Fibroblast of the aortic adventitia (primary cell): ENCODE data around the gene CACYBP. TPM values are rescaled to one million over a fixed set of nuclear protein-coding genes. Genes with fewer than 3 reads are reported as not detected.

Source experiments
- DNase-seq: peaks from one replicate; pipeline ENCODE4 v3.0.0-alpha.2; 2010; ENCODE audit warnings: low read depth
- H3K4me3 ChIP-seq: 2 replicates; pipeline ENCODE4 v1.5.1; 2011; ENCODE audit warnings: low read depth, mild to moderate bottlenecking, control low read depth, low read length, moderate library complexity
- CTCF ChIP-seq: IDR thresholded peaks from 2 replicates; pipeline ENCODE4 v1.5.1; 2011; ENCODE audit warnings: mild to moderate bottlenecking, low read length, control low read depth, inconsistent platforms; ENCODE audit not compliant: insufficient read depth
- total RNA-seq: library from RNA; depleted of rRNA; stranded (reverse); fragments of >200 nt; gene quantifications from 2 replicates; pipeline ENCODE4 v1.2.3, GENCODE V29; 2012; ENCODE audit warnings: low replicate concordance

CACYBP gene
- total RNA-seq, result 99.6 and 108 TPM in 2 replicates

DNA sequence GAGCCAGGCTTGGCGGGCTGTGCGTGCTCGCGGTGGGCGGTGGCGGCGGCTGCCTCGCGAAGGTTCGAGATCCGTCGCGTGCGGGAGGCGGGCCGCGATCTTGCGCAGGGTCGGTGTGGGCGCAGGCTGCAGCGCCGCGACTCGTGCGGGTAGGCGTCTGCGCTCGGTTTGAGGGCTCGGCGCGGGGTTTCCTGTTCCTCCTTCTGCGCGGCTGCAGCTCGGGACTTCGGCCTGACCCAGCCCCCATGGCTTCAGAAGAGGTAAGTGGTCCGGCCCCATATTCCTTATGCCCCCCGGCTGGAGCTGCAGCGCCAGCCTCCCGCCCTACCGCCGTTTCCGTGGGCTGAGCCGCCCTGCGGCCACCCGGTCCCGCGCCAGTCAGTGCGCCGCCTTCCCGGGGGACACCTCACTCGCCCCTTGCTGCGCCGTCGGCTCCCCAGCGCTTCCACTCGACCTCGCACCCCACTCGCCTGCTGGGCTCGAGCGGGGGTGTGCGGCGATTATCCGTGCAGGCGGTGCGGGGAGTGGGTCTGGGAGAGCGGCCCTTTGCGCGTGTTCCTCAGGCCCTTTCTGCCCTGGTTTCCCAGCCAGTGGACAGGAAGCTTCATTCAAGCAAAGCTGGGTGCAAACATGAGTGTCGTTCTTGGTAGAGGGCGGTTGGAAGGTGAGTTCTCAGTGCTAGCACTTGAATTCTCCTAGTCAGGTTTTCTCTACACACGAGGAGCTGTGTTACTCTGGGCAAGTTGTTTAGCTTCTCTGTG is at the start of gene CACYBP:
TSS of gene CACYBP (plus strand) at position 12 of the 761 bp plus-strand sequence. CDS start at position 246, 234 bp downstream.
- no peak for TF ChIP-seq CTCF
- peak; percentile 30 for DNase-seq
- peak within 1 kb of the TSS; percentile 79 for H3K4me3 ChIP-seq

- no peak overlapping the region for H3K4me3 ChIP-seq
- no peak for TF ChIP-seq CTCF
- no peak for DNase-seq
Observed at GRCh38 chr1:174953285-174954072, 46.3 kb upstream of the CACYBP start.

DNA sequence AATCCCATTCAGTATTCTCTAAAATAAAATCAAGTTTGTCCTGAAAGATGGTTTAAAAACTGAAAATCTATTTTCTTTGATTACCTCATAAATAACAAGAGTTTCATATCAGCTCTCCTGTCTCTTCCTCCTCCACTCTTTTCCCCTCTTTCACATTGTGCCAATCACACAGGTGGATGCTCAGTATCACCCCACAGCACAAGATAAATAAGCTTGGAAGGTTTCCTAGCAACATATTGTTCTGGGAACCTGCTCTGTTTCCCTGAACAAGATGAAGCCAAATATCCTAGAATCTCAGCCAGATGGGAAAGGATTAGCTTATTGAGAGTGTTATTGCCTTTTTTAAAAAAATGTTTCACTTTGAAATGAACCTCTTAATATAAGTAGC is 45.7 kb upstream of the CACYBP start:
- H3K4me3 ChIP-seq, result no peak overlapping the region
- no peak for TF ChIP-seq CTCF
- no peak for DNase-seq

- TF ChIP-seq CTCF, result no peak
- no peak overlapping the region for H3K4me3 ChIP-seq
- DNase-seq, result no peak
Observed at GRCh38 chr1:174954671-174955669, 44.8 kb upstream of the CACYBP start.

DNA sequence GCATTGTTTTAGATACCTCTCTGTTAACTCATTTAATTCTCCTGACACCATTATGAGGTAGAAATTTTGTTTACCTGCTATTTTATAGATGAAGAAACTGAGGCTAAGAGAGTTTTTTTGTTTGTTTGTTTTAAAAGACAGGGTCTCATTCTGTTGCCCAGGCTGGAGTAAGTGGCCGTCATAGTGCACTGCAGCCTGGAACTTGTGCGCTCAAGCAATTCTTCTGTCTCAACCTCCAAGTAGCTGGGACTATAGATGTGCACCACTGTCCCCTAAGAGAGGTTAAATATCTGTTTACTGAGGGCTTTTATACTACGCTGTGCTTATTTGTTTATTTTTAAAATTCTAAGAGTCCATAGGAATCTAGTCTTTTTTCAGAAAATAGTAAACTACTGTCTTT is 43.7 kb upstream of the CACYBP start:
- TF ChIP-seq CTCF, result no peak
- no peak overlapping the region for H3K4me3 ChIP-seq
- DNase-seq, result no peak

DNA sequence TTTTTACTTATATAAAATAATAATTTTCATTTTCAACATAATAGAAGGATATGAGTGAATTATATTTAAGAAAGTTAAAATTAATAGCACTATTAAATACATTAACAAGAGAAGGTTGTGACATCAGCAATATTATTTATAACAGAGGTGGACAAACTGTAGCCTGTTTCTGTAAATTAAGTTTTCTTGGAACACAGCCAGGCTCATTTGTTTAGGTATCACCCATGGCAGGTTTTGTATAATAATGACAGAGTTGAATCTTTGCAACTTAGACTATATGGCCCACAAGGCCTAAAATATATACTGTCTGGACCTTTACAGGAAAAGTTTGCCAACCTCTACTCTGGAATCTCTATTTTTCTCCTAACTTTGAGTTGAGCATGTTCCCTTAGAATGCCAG is 42.8 kb upstream of the CACYBP start:
- no peak for DNase-seq
- TF ChIP-seq CTCF, result no peak
- H3K4me3 ChIP-seq, result no peak overlapping the region
